Measurements from ENCODE around the gene GPATCH1.

GPATCH1 gene

GRCh38 chr19:33098055-33098534, 17.1 kb downstream of the GPATCH1 start:
- no peak for TF ChIP-seq CTCF (conservative IDR thresholded peaks at IDR 0.05; ENCODE audit: control insufficient read depth, insufficient read depth, low read depth, low read length)
- peak; percentile 6 for DNase-seq (ENCODE audit: low read depth)
- H3K4me3 ChIP-seq (ENCODE audit: control insufficient read depth, low read depth, low read length), result no peak overlapping the region

- DNase-seq (ENCODE audit: low read depth), result no peak
- no peak overlapping the region for H3K4me3 ChIP-seq (ENCODE audit: control insufficient read depth, low read depth, low read length)
- no peak for TF ChIP-seq CTCF (conservative IDR thresholded peaks at IDR 0.05; ENCODE audit: control insufficient read depth, insufficient read depth, low read depth, low read length)
Measured at GRCh38 chr19:33100894-33101644, 20.1 kb downstream of the GPATCH1 start.

DNA sequence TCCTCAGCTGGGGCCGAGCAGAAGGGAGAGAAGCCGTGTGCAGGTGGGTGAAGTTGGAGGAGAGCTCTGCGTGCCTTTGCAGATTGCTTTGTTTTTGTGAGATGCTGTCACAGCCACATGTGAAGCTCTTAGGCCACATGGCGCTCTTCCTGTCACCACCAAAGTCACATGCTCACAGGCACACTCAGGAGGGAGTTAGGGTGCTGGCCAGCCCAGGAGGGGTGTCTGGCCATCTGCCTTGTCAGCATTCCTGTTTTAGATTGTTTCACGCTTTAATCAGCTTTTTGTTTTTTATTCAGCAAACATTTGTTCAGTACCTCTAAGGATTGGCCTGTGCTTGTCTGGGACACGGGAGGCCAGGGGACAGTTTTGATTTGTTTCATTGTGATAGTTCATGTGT, 21.9 kb downstream of the GPATCH1 start:
- no peak for TF ChIP-seq CTCF (conservative IDR thresholded peaks at IDR 0.05; ENCODE audit: control insufficient read depth, insufficient read depth, low read depth, low read length)

DNA sequence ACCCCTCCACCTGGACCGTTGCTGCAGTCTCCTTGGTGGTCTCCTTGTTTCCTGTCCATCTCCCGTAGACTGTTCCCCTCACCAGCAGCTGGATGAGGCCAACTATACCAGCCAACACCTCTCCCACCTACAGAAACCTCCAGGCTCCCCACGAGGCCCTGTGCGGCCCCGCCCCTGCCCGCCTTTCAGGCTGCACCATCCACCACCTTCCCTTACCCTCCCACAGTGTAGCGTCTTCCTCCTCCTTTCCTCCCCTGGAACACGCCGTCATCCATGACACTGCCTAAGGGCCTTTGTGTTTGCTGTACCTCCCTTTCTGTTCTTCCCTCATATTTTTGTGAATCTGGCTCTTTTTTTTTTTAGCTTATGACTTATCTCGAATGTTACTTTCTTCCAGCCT, 27.2 kb downstream of the GPATCH1 start:
- DNase-seq (ENCODE audit: low read depth), result no peak
- TF ChIP-seq CTCF (conservative IDR thresholded peaks at IDR 0.05; ENCODE audit: control insufficient read depth, insufficient read depth, low read depth, low read length), result no peak
- H3K4me3 ChIP-seq (ENCODE audit: control insufficient read depth, low read depth, low read length), result no peak overlapping the region

More for the DNA sequence above, 21.9 kb downstream of the GPATCH1 start:
- DNase-seq (ENCODE audit: low read depth), result no peak
- no peak overlapping the region for H3K4me3 ChIP-seq (ENCODE audit: control insufficient read depth, low read depth, low read length)

DNA sequence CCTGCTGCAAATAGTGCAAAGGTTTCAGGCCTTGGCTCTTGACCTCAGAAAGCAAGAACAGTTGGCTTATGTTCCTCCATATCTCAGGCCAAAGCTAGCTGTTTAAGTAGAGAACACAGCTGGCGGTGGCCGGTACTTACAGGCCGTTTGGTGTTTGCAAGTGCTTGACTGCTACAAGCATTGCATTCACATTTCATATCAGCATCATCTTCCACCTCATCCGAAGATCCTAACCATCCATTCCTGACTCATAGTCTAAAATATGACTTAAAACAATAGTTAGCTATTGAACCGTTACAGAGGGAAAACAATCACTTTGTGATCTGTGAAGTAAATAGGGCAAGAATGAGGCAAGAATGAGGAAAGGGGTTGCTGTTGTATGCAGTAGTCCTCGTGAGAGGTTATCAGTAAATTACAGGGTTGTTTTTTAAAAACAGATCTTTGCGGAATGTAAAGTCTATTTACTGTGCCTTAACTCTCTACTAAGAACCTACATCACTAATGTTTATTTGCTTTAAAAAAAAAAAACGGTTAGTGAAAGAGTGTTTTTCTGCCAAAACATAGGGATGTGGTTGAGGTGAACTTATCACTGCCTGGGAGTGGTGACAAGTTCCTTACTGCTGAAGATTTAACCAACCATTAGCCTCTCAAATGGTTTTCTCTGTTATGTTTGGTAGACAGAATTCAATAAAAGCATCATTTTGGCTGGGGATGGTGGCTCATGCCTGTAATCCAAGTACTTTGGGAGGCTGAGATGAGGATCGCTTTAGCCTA, 29.3 kb downstream of the GPATCH1 start:
- no peak for DNase-seq (ENCODE audit: low read depth)
- no peak overlapping the region for H3K4me3 ChIP-seq (ENCODE audit: control insufficient read depth, low read depth, low read length)

DNA sequence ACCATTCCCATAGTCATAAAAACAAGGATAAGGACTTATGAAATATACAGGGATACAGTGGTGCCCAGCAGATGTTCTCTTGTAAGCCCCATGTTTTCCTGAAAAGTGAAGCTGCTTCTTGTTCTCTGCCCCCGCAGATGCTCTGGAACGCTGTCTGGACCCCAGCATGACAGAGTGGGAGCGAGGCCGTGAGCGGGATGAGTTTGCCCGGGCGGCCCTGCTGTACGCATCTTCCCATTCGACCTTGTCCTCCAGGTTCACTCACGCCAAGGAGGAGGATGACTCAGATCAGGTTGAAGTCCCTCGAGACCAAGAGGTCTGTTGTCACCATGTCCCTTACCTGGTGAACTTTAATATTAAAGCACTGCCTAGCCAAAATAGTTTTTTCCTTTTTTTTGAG, 30.6 kb downstream of the GPATCH1 start:
- H3K4me3 ChIP-seq (ENCODE audit: control insufficient read depth, low read depth, low read length), result no peak overlapping the region
- no peak for TF ChIP-seq CTCF (conservative IDR thresholded peaks at IDR 0.05; ENCODE audit: control insufficient read depth, insufficient read depth, low read depth, low read length)
- DNase-seq (ENCODE audit: low read depth), result no peak

More for the DNA sequence above, 29.3 kb downstream of the GPATCH1 start:
- no peak for TF ChIP-seq CTCF (conservative IDR thresholded peaks at IDR 0.05; ENCODE audit: control insufficient read depth, insufficient read depth, low read depth, low read length)

Measured in fibroblast of mammary gland (primary cell).